HEK293 (cell line): Measurements from ENCODE around the gene RMND5B.
"Not testable (repeated sequence)": the region's sequence is repeated elsewhere in the genome, so short reads cannot be mapped to it uniquely, and the experiment has no call there.

Experiments
- CTCF ChIA-PET: fragments of 350-600 bp; formaldehyde crosslinking; extraction: SDS; loops from one replicate; lab custom pipeline; 2021; ENCODE audit warnings: antibody characterized with exemption; lab: Yijun Ruan, JAX
- POLR2A ChIA-PET: fragments of 300-600 bp; formaldehyde crosslinking; extraction: SDS; loops from one replicate; lab custom pipeline; 2020; ENCODE audit warnings: antibody characterized with exemption, inconsistent platforms; lab: Yijun Ruan, JAX
- H3K27ac ChIP-seq: fragments of 200-500 bp; sonication (Bioruptor generic); 2 replicates; pipeline ENCODE4 v1.5.1; 2014; ENCODE audit warnings: low read depth, low read length, control low read depth, inconsistent platforms; ENCODE audit errors: extremely low read depth
- H3K36me3 ChIP-seq, 2 experiments: fragments of 200-500 bp in 1 of 2; sonication (Bioruptor generic) in 1 of 2; 1 replicate in 1 of 2; 2 replicates in 1 of 2; pipeline ENCODE4 v1.5.1; 2014 to 2017; ENCODE audit warnings: inconsistent platforms in 2 of 2, low read length in 2 of 2; ENCODE audit not compliant: control insufficient read depth in 2 of 2, insufficient read depth in 1 of 2
- H3K4me1 ChIP-seq: fragments of 200-500 bp; sonication (Bioruptor generic); 2 replicates; pipeline ENCODE4 v1.5.1; 2014; ENCODE audit warnings: mild to moderate bottlenecking, low read length, inconsistent platforms; ENCODE audit not compliant: control insufficient read depth, insufficient read depth
- H3K4me3 ChIP-seq: 2 replicates; pipeline ENCODE4 v1.5.1; 2011; ENCODE audit warnings: low read depth, mild to moderate bottlenecking, control low read depth, low read length, moderate library complexity
- H3K9me3 ChIP-seq: fragments of 200-500 bp; sonication (Bioruptor generic); 2 replicates; pipeline ENCODE4 v1.5.1; 2014; ENCODE audit warnings: low read depth, low read length, inconsistent platforms; ENCODE audit not compliant: control insufficient read depth, insufficient read depth
- FEZF1 ChIP-seq: fragments of 450-650 bp; formaldehyde crosslinking; IDR thresholded peaks from 2 replicates; pipeline ENCODE4 v1.5.1; 2016; ENCODE audit warnings: missing biosample characterization, missing genetic modification characterization
- HOXD13 ChIP-seq: sonication (generic); formaldehyde crosslinking; IDR thresholded peaks from 2 replicates; pipeline ENCODE4 v1.8.0; 2022; ENCODE audit warnings: missing genetic modification reagents, borderline replicate concordance
- OVOL3 ChIP-seq: fragments of 450-650 bp; formaldehyde crosslinking; IDR thresholded peaks from 2 replicates; pipeline ENCODE4 v1.5.1; 2016; ENCODE audit warnings: missing biosample characterization, missing genetic modification characterization
- SP7 ChIP-seq: fragments of 450-650 bp; formaldehyde crosslinking; IDR thresholded peaks from 2 replicates; pipeline ENCODE4 v1.5.1; 2016; ENCODE audit warnings: missing biosample characterization, missing genetic modification characterization
- ZIC2 ChIP-seq: fragments of 450-650 bp; formaldehyde crosslinking; IDR thresholded peaks from 2 replicates; pipeline ENCODE4 v1.5.1; 2016; ENCODE audit warnings: missing biosample characterization, missing genetic modification characterization
- ZNF155 ChIP-seq: fragments of 450-650 bp; formaldehyde crosslinking; IDR thresholded peaks from 2 replicates; pipeline ENCODE4 v1.5.1; 2016; ENCODE audit warnings: missing biosample characterization, missing genetic modification characterization
- ZNF214 ChIP-seq: fragments of 450-650 bp; formaldehyde crosslinking; IDR thresholded peaks from 2 replicates; pipeline ENCODE4 v1.5.1; 2017; ENCODE audit warnings: missing biosample characterization, mild to moderate bottlenecking, missing genetic modification characterization, borderline replicate concordance
- ZNF274 ChIP-seq, 2 experiments: fragments of 200-500 bp in 1 of 2; fragments of 450-650 bp in 1 of 2; sonication (Bioruptor generic) in 1 of 2; formaldehyde crosslinking in 1 of 2; IDR thresholded peaks; 2 replicates each; pipeline versions ENCODE4 v1.5.1 to v1.6.1; 2014 to 2016; ENCODE audit warnings: borderline replicate concordance in 1 of 2, inconsistent platforms in 1 of 2, low read length in 1 of 2, missing biosample characterization in 1 of 2, missing genetic modification characterization in 1 of 2
- ZNF555 ChIP-seq: fragments of 450-650 bp; formaldehyde crosslinking; conservative IDR thresholded peaks from 2 replicates; pipeline ENCODE4 v1.5.1; 2017; ENCODE audit warnings: missing biosample characterization, mild to moderate bottlenecking, missing genetic modification characterization, inconsistent platforms
- ZNF610 ChIP-seq: fragments of 450-650 bp; formaldehyde crosslinking; IDR thresholded peaks from 2 replicates; pipeline ENCODE4 v1.5.1; 2016; ENCODE audit warnings: missing biosample characterization, missing genetic modification characterization, borderline replicate concordance
- ZNF747 ChIP-seq: fragments of 450-650 bp; formaldehyde crosslinking; IDR thresholded peaks from 2 replicates; pipeline ENCODE4 v1.5.1; 2016; ENCODE audit warnings: missing biosample characterization, missing genetic modification characterization
- ZNF843 ChIP-seq: fragments of 450-650 bp; formaldehyde crosslinking; IDR thresholded peaks from 2 replicates; pipeline ENCODE4 v1.5.1; 2016; ENCODE audit warnings: missing biosample characterization, missing genetic modification characterization
- TF ChIP-seq, protein P1 (sequence below): fragments of 450-650 bp; formaldehyde crosslinking; IDR thresholded peaks from 2 replicates; pipeline ENCODE4 v1.5.1; 2016; ENCODE audit warnings: missing biosample characterization, missing genetic modification characterization
- TF ChIP-seq, protein P2 (sequence below): fragments of 450-650 bp; formaldehyde crosslinking; IDR thresholded peaks from 2 replicates; pipeline ENCODE4 v1.5.1; 2016; ENCODE audit warnings: missing biosample characterization, missing genetic modification characterization
- TF ChIP-seq, protein P3 (sequence below): fragments of 450-650 bp; formaldehyde crosslinking; IDR thresholded peaks from 2 replicates; pipeline ENCODE4 v1.5.1; 2016; ENCODE audit warnings: missing biosample characterization, missing genetic modification characterization
- TF ChIP-seq, protein P4 (sequence below): fragments of 450-650 bp; formaldehyde crosslinking; IDR thresholded peaks from 2 replicates; pipeline ENCODE4 v1.5.1; 2016; ENCODE audit warnings: missing biosample characterization, missing genetic modification characterization

Gene RMND5B

DNA sequence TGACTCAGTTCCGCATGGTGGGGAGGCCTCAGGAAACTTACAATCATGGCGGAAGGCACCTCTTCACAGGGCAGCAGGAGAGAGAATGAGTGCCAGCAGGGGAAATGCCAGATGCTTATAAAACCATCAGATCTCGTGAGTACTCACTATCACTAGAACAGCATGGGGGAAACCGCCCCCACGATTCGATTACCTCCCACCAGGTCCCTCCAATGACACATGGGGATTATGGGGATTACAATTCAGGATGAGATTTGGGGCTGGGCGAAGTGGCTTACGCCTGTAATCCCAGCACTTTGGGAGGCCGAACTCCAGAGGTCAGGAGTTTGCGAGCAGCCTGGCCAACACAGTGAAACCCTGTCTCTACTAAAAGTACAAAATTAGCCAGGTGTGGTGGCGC is 67.3 kb downstream of the RMND5B start:
- H3K36me3 ChIP-seq, H3K9me3 ChIP-seq, H3K27ac ChIP-seq, H3K4me3 ChIP-seq, POLR2A ChIA-PET, H3K4me1 ChIP-seq: not testable (repeated sequence)
- peak; percentile 38 for TF ChIP-seq ZIC2 (tag by site-specific recombination)
- CTCF ChIA-PET = interaction anchor here (0.6 kb wide), 1 partner anchor 123 kb away, joined by 4 read pairs; no protein-coding TSS in a partner anchor

DNA sequence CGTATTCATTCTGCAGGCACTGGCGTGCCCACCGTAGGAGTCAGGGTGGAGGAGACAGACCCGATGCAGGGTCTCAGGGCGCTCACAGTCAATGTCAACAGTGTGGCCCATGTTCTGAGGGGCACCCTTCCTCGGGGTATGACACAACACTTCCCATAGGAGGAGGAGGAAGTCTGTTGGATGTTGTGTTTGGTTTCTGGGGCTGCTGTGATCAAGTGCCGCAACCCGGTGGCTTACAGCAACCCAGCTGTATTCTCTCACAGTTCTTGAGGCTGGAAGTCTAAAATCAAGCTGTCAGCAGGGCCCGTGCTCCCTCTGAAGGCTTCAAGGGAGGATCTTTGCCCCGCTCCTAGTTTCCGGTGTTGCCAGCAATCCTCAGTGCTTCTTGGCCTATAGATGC is 67.9 kb downstream of the RMND5B start:
- Histone ChIP-seq H3K4me1 (no peaks in the 10 kb centered on the region), H3K27ac (no peak overlapping the region), H3K9me3 (no peaks in the 10 kb centered on the region), H3K4me3 (no peak overlapping the region), H3K36me3 (no peaks in the 10 kb centered on the region)
- TF ChIP-seq ZNF274 (IDR thresholded peaks at IDR 0.05; ENCODE audit: low read length) (no peak), ZNF274 (tag by site-specific recombination; IDR thresholded peaks at IDR 0.05; ENCODE audit: borderline replicate concordance) (no peak), SP7 (tag by site-specific recombination) (no peak), ZNF155 (tag by site-specific recombination) (no peak)
- TF ChIP-seq, protein P1, sequence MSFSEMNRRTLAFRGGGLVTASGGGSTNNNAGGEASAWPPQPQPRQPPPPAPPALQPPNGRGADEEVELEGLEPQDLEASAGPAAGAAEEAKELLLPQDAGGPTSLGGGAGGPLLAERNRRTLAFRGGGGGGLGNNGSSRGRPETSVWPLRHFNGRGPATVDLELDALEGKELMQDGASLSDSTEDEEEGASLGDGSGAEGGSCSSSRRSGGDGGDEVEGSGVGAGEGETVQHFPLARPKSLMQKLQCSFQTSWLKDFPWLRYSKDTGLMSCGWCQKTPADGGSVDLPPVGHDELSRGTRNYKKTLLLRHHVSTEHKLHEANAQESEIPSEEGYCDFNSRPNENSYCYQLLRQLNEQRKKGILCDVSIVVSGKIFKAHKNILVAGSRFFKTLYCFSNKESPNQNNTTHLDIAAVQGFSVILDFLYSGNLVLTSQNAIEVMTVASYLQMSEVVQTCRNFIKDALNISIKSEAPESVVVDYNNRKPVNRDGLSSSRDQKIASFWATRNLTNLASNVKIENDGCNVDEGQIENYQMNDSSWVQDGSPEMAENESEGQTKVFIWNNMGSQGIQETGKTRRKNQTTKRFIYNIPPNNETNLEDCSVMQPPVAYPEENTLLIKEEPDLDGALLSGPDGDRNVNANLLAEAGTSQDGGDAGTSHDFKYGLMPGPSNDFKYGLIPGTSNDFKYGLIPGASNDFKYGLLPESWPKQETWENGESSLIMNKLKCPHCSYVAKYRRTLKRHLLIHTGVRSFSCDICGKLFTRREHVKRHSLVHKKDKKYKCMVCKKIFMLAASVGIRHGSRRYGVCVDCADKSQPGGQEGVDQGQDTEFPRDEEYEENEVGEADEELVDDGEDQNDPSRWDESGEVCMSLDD = no peak
- TF ChIP-seq, protein P2, sequence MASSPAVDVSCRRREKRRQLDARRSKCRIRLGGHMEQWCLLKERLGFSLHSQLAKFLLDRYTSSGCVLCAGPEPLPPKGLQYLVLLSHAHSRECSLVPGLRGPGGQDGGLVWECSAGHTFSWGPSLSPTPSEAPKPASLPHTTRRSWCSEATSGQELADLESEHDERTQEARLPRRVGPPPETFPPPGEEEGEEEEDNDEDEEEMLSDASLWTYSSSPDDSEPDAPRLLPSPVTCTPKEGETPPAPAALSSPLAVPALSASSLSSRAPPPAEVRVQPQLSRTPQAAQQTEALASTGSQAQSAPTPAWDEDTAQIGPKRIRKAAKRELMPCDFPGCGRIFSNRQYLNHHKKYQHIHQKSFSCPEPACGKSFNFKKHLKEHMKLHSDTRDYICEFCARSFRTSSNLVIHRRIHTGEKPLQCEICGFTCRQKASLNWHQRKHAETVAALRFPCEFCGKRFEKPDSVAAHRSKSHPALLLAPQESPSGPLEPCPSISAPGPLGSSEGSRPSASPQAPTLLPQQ (tag by site-specific recombination) = no peak
- POLR2A ChIA-PET = interaction anchor here (1.1 kb wide), 1 partner anchor 83 kb away, joined by 4 read pairs; no protein-coding TSS in a partner anchor
- CTCF ChIA-PET = no interaction called here

DNA sequence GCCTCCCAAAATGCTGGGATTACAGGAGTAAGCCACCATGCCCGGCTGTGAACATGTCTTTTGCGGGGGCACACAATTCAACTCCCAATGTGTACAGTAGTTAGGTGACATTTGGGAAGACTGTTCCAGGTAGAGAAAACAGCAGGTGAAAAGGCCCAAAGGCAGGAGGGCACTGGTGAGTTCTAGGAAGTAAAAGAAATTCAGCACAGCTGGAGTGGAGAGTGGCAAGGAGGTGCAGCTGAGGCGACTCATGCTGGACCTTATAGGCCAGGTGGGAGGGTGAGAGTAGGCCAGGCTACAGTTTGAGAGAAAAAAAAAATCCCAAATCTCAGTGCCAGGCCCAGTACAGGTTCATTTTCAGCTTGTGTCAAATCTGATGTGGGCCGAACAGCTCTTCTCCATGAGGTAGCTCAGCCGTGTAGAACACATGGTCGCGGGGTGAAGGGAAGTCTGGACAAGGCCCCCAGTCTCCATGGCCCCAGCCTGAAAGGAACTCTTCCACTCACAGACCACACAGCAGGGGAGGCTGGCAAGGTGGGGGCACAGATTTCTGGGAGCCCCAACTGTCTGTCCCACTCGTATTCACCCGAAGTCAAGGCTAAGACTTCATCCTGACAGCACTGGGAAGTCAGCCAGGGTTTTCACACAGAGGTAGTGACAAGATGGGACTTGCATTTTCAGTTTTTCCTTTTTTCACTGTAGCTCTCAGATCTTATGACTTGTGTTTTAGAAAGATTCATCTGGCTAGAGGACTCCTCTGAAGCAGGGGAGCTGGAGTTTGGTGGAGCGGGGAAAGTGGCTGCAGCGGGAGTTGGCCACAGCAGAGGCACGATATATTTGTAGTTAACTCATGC is 69.0 kb downstream of the RMND5B start:
- CTCF ChIA-PET = no interaction called here
- POLR2A ChIA-PET = interaction anchor here (1.1 kb wide), 1 partner anchor 84 kb away, joined by 4 read pairs; no protein-coding TSS in a partner anchor
- no peaks in the 10 kb centered on the region for H3K4me1 ChIP-seq
- no peak overlapping the region for H3K27ac ChIP-seq
- no peak overlapping the region for H3K4me3 ChIP-seq
- no peaks in the 10 kb centered on the region for H3K9me3 ChIP-seq
- H3K36me3 ChIP-seq = no peaks in the 10 kb centered on the region
- TF ChIP-seq, protein P3, sequence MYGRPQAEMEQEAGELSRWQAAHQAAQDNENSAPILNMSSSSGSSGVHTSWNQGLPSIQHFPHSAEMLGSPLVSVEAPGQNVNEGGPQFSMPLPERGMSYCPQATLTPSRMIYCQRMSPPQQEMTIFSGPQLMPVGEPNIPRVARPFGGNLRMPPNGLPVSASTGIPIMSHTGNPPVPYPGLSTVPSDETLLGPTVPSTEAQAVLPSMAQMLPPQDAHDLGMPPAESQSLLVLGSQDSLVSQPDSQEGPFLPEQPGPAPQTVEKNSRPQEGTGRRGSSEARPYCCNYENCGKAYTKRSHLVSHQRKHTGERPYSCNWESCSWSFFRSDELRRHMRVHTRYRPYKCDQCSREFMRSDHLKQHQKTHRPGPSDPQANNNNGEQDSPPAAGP (tag by site-specific recombination) = no peak
- TF ChIP-seq HOXD13 = no peak
- TF ChIP-seq ZNF747 (tag by site-specific recombination) = no peak
- no peak for TF ChIP-seq ZNF843 (tag by site-specific recombination)
- TF ChIP-seq ZNF610 (tag by site-specific recombination) = no peak
- TF ChIP-seq FEZF1 (tag by site-specific recombination) = no peak
- TF ChIP-seq, protein P4, sequence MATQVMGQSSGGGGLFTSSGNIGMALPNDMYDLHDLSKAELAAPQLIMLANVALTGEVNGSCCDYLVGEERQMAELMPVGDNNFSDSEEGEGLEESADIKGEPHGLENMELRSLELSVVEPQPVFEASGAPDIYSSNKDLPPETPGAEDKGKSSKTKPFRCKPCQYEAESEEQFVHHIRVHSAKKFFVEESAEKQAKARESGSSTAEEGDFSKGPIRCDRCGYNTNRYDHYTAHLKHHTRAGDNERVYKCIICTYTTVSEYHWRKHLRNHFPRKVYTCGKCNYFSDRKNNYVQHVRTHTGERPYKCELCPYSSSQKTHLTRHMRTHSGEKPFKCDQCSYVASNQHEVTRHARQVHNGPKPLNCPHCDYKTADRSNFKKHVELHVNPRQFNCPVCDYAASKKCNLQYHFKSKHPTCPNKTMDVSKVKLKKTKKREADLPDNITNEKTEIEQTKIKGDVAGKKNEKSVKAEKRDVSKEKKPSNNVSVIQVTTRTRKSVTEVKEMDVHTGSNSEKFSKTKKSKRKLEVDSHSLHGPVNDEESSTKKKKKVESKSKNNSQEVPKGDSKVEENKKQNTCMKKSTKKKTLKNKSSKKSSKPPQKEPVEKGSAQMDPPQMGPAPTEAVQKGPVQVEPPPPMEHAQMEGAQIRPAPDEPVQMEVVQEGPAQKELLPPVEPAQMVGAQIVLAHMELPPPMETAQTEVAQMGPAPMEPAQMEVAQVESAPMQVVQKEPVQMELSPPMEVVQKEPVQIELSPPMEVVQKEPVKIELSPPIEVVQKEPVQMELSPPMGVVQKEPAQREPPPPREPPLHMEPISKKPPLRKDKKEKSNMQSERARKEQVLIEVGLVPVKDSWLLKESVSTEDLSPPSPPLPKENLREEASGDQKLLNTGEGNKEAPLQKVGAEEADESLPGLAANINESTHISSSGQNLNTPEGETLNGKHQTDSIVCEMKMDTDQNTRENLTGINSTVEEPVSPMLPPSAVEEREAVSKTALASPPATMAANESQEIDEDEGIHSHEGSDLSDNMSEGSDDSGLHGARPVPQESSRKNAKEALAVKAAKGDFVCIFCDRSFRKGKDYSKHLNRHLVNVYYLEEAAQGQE (tag by site-specific recombination) = peak; percentile 68
- TF ChIP-seq OVOL3 (tag by site-specific recombination) = no peak
- TF ChIP-seq ZNF555 (tag by site-specific recombination) = no peak
- no peak for TF ChIP-seq ZNF214
